GM18526 (cell line): Measurements from ENCODE around the gene LRRD1.

Experiments used
- POLR2A ChIP-seq: IDR thresholded peaks from 3 replicates; pipeline ENCODE4 v1.6.1; 2011; ENCODE audit not compliant: insufficient read length; ENCODE audit errors: extremely low read depth

The LRRD1 gene

DNA sequence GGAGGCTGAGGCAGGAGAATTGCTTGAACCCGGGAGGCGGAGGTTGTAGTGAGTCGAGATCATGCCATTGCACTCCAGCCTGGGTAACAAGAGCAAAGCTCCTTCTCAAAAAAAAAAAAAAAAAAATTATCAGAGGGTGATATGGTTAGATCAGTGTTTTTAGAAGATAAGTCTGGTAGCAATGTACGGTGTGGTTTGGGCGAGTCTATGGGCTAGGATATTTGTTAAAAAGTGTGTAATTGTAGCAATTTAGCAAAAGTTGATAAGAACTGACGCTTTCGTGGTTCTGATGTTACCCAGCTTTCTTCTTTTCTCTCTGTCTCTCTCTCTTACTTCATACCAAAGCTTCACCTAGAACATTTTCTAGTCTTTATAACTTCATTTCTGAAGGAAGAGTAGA is 37.8 kb downstream of the LRRD1 start:
- TF ChIP-seq POLR2A = no peak

DNA sequence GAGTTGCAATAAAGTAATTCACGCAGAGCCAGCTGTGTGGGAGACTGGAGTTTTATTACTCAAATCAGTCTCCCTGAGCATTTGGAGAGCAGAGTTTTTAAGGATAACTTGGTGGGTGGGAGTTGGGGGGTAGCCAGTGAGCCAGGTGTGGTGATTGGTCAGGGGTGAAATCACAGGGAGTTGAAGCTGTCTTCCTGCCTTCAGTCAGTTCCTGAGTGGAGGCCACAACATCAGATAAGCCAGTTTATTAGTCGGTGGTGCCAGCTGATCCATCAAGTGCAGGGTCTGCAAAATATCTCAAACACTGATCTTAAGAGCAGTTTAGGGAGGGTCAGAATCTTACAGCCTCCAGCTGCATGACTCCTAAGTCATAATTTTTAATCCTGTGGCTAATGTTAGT is 41.4 kb downstream of the LRRD1 start:
- TF ChIP-seq POLR2A = no peak

DNA sequence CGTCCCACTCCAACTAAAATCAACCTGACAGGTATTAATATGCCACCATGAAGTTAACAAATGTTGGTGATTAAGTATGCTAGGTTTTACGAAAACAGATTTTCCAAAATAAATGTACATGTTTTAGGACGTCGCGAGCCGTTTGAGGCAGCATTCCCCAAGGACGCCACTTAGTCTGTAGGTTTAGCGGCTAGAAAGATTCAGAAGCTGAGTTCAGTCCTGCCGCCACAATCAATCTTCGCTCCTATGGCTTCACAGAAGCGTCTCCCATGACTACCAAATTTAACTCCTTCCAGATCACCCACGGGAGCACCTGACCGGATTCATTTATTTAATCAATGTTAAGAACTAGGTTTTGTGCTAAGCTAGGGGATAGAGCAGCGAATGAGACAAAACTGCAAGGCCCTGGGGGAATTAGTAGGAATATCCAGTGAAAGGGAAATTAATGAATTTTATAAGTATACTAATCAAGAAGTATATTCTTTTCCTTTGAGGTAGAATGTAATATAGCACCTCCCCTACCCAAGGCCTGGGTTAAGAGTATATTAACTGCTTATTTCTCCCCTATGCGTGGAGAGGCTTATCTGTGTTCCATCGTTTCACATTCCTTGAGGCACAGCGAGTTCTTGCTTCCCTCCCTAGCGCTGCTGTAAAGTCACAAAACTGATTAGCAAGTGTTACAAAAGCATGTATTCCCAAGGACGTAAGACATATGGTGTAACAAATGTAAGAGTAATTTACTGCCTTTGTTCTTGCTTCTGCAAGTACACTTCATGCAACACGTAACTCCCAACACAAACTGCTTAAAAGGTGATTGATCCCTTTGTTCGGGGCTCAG is 43.7 kb downstream of the LRRD1 start:
- TF ChIP-seq POLR2A = no peak

DNA sequence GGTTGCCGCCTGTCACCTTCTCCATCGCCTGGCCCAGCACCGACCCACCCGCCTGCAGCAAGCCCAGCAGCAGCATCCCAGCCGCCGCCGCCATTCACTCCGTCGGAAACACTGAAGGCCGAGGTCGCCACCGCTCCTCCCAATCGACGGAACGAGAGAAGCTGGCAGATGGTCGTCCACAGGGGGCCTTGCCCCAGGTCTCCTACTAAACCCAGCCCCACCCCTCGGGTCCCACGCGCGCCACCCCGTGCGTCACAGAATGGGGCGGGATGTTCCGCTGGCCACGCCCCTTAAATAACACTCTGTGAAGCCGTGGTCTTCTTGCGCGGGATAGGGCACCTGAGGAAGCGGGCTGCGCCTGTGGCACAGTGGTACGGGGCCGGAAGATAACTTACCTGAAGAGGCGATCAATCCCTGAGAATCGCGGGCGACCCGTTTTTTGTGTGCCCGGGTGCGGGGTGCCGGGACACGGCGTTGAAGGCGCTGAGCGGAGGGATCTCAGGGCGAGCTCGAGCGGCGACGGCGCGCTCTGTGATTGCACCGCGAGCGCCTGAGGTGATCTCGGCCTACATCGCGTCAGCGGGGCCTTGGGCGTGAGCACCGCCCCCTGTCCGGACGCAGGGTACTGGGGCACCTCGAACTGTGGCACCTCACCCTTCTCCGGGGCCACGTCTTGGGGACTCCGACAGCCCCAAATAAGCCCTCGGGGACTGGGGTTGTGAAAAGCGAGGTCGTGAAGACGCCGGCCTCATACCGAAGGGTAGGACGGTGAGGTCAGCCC is 44.5 kb downstream of the LRRD1 start, which contains the start of gene CYP51A1:
TSS of gene CYP51A1 (minus strand) at position 207 of the 781 bp plus-strand sequence. CDS start at position 94, 113 bp downstream.
- peak; percentile 85 for TF ChIP-seq POLR2A

DNA sequence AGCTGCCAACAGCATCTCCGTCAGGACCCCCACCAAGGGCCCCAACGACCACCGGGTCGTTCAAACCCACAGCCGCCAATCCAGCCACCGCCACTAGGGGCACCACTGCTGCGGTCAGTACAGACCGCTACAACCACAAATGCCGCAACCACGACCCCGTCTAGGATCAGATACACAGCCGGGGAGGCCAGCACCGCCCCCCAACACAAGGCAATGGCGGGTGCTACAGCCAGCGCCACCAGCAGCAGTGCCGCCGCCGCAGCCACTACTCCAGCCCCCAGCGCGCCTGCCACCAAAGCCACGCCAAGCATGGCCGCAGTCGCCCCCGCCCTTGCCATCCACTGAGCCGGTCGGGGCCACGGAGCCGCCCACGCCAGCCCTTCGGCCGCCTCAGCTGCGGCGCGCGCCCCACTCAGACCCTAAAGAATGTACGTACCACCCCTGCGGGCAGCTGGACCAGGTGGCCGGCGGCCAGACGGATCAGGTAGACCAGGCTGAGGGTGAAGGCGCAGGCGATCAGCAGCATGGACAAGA is 45.1 kb downstream of the LRRD1 start:
- no peak for TF ChIP-seq POLR2A

DNA sequence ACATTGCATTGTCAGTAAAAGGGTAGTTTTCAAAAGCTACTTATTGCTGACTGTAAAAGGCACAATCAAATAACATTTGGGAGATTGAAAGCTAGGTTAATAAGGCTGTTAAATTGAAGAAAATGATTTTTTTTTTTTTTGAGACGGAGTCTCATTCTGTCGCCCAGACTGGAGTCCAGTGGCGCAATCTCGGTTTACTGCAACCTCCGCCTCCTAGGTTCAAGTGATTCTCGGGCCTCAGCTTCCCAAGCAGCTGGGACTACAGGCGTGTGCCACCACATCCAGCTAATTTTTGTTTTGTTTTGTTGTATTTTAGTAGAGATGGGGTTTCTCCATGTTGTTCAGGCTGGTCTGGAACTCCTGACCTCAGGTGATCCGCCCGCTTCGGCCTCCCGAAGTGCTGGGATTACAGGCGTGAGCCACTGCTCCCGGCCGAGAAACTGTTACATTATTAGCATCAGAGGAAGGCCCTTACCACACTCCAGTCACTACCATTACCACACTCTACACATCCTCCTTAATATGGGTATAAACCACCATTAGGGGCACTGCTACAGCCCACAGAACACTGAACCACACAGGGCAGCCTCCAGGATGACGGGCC is 45.7 kb downstream of the LRRD1 start:
- TF ChIP-seq POLR2A = no peak

DNA sequence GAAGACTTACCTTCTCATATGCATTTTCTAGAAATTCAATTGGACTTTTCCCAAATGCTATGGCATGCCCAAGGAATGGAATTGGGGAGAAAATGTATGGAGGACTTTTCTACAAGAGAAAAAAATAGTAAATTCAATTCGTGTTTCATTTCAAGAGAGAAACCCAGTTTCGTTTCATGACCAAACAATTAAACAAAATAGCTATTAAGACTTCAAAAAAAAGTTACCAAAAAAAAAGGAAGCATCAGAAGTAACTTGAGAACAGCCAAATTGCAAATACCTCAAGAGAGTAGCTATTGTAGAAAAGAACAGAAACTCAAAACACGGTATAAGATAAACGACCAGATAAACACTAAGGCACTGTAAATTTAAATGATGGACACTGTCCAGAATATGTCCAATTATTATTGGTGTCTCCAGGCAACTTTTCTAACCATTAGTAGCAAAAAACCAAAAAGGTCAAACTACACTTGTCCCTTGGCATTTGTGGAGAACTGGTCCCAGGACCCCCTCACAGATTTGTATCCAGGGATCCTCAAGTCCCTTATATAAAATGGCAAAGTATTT is 47.1 kb downstream of the LRRD1 start:
- no peak for TF ChIP-seq POLR2A

DNA sequence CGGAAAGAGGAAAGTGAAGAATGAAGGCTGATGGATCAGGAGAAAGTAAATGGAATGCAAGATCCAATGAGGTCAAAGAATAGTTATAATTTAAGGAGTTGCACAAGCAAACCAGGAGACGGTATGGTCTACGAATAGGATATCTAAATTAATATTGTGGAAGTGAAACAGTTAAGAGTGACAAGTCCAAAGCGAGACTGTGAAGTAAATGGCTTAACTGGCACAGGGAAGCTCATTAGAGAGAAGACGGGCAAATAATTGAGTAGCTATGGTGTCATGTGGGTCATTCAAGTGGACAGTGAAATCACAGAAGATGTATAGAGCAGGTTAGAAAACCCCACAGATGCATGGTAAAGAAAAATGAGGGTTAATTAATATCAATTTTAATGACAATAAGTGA is 47.8 kb downstream of the LRRD1 start:
- TF ChIP-seq POLR2A = no peak

DNA sequence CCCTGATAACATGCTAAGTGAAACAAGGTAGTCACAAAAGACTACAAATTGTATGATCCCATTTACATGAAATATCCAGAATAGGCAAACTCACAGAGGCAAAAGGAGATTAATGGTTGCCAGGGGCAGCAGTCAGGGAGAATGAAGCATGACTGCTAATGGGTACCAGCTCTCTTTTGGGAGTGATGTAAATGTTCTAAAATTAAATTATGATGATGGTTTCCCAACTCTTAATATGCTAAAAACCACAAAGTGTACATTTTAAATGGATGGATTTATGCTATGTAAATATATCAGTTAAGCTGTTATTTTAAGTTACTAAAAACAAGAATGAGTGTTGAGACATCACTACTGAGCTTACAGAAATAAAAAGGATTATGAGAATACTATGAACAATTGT is 57.3 kb downstream of the LRRD1 start:
- TF ChIP-seq POLR2A = no peak

DNA sequence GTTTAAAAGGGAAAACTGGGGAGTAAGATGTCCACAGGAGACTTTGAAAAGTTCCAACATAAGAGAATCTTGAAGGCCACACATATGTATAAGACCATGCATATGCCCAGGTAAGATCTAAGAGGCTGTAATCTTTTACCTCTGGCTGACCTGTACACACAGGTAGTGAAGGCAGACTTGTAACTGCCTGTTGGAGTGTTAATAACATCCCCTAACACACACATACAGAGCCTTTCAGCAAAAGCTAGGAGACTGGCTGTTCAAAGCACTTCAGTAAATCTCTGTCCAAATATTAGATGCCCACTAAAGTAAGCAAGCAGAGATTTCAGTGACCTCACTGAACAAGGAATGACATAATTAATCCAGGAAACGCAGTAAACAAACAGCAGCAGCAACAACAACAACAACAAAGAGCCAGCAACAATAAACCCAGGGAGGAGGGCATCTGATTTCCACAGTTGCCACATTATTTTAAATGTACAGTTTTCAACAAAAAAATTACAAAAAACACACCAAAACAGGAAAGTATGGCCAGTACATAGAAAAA is 59.7 kb downstream of the LRRD1 start:
- no peak for TF ChIP-seq POLR2A

DNA sequence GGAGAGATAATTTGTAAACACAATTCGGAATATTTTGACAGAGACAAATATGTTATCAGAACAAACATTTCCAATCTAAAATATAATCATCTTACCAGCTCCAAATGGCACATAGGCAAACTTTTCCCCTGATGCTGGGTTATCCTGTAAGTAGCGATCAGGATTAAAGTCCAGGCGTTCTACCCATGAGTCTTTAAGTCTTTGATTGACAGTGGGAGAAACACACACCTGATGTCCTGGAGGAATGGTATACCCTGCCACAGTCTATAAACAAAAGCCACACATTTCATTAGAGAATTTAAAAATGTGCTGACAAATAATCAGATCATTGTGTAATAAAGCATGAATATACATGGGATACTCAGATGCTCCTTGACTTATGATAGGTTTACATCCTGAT is 62.0 kb downstream of the LRRD1 start:
- no peak for TF ChIP-seq POLR2A

DNA sequence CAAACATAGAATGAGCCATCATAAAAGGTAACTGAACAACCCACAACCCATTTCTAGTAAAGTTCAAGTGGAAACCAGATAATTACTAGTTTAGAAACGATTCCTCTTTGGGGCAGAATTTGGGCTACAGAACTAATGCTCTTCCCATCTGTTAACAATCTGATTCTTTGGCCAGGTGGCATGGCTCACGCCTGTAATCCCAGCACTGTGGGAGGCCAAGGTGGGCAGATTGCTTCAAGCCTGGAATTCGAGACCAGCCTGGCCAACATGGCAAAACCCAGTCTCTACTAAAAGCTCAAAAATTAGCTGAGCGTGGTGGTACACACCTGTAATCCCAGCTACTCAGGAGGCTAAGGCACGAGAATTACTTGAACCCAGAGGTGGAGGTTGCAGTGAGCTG is 63.1 kb downstream of the LRRD1 start:
- TF ChIP-seq POLR2A = no peak

DNA sequence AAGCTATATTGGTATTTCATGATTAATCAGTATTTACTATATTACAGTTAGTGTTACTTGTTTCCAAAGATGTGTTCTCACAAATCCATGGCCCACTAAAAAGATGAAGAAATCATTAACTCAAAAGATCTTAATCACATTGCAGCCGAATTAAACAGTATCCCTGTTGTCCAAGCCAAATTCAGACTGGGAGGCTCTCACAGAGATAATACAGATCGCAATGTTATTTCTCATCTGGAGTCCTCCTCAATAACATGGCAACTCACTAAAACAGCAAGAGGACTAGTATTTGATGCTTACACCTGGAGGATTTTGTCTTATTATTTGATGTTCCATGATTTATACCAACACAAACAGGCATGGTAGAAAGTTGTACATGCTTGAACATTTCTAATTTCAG is 68.1 kb downstream of the LRRD1 start:
- TF ChIP-seq POLR2A = no peak

DNA sequence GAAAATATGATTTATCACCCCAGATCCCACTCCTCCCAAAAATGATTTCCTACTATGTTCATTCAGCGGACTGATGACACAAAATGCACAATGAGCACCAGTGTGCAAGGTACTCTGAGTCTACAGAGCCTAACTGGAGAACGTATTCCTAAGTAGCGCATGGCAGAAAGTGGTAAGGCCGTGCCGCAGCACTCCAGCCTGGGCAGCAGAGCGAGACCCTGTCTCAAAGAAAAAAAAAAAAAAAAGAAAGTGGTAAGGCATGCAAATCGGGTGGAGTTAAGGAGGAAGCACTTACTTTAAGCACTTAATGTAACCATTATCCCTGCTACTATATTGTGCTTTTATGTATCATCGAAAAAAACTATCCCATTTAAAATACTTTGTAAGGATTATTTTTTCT is 70.1 kb downstream of the LRRD1 start:
- no peak for TF ChIP-seq POLR2A

DNA sequence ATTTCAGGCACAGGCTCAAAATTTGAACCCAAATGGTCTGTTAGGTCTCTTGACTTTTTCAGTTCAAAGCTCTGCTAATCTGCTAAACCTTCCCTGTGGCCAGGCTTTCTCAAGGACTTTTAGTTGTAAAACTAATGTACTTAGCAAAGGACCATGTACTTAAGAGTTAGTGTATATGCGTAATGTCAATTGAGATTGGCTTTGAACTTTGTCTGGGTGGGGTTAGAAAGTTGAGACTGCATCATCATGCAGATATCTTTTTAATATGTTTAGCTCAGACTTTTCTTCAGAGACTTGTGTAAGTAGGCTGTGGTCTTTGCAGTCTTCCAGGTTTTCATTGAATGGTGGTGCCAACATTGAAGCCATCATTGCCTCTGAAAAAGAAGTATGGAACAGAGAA is 78.4 kb downstream of the LRRD1 start:
- TF ChIP-seq POLR2A = no peak
